ENCODE results near the gene NPW.

DNA sequence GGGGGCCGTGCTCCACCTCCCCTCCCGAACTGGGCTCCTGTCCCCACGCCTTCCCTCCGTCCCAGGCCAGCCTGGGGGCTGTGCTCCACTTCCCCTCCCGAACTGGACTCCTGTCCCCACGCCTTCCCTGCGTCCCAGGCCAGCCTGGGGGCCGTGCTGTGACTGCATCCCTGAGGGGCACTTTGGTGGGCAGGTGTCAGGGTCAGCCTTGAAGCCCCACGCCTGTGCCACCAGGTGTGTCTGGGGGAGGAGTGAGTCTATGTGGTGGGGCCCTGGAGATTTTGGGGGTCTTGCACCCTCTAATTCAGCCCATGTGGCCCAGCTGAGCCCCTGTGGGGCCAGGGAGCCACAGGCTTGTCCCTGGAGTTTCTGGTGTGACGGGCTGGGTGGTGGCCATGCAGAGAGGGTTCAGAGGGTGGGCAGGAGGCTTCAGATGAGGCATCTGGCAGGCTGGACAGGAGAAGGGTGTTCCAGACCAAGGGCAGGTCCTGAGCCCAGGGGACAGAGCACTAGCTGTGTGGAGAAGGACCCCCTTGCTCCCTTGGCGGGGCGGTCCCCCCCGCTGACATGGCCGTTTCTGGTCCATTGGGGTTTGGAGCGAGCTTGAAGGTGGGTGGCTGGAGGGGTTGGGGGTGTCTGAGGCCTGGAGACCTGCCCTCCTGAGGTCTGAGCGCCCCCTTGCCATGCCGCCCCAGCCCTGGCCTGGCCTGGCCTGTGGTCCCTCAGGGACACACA, 15.3 kb downstream of the NPW start:
- TF ChIP-seq, protein P1, sequence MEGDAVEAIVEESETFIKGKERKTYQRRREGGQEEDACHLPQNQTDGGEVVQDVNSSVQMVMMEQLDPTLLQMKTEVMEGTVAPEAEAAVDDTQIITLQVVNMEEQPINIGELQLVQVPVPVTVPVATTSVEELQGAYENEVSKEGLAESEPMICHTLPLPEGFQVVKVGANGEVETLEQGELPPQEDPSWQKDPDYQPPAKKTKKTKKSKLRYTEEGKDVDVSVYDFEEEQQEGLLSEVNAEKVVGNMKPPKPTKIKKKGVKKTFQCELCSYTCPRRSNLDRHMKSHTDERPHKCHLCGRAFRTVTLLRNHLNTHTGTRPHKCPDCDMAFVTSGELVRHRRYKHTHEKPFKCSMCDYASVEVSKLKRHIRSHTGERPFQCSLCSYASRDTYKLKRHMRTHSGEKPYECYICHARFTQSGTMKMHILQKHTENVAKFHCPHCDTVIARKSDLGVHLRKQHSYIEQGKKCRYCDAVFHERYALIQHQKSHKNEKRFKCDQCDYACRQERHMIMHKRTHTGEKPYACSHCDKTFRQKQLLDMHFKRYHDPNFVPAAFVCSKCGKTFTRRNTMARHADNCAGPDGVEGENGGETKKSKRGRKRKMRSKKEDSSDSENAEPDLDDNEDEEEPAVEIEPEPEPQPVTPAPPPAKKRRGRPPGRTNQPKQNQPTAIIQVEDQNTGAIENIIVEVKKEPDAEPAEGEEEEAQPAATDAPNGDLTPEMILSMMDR (IDR thresholded peaks at IDR 0.05): no peak
- TF ChIP-seq POLR2A (IDR thresholded peaks at IDR 0.05): no peak

Measured in breast epithelium (tissue), 3 donors.